HG02938 (cell line): Measurements from ENCODE around the gene CACNA1S.

Source experiments
- ATAC-seq: cut with Tn5 transposase; IDR thresholded peaks from one replicate; pipeline ENCODE4 v1.9.1; 2021; ENCODE audit warnings: mild to moderate bottlenecking, moderate library complexity; ENCODE audit not compliant: unreplicated experiment

Gene CACNA1S

GRCh38 chr1:200991097-200991614 lies 121.1 kb downstream of the CACNA1S start:
- ATAC-seq = no peak

DNA sequence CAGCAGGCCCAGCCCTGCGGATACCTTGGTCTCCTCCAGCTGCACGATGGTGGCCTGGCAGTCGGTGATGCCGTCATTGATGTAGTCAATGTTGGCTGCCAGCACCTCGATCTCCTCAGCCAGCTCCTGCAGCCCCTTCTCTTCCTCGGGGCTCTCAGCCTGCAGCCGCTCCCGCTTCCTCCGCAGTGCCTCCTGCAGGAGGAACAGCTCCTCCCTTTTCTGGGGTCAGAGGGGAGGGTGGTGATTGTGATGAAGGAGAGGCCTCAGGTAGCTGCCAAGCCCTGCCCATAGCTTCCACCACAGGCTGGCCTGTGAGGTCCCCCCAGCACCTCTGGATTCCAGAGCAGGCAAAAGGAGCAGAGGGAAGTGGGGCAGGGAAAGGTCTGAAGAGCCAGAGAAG lies 122.1 kb downstream of the CACNA1S start:
- ATAC-seq = no peak
